Colonic mucosa (tissue), 4 donors: ENCODE measurements around the gene TFB2M. TPM values are rescaled to one million over a fixed set of nuclear protein-coding genes. Genes with fewer than 3 reads are reported as not detected.

Source experiments
- DNase-seq: peaks from one replicate; pipeline ENCODE4 v3.0.0-alpha.2; 2020
- H3K27ac ChIP-seq: fragments of 200-600 bp; one replicate; pipeline ENCODE4 v1.8.0; 2021
- H3K27me3 ChIP-seq: fragments of 200-600 bp; one replicate; pipeline ENCODE4 v1.8.0; 2021
- H3K36me3 ChIP-seq: fragments of 200-600 bp; one replicate; pipeline ENCODE4 v1.8.0; 2021
- H3K4me1 ChIP-seq: fragments of 200-600 bp; one replicate; pipeline ENCODE4 v1.8.0; 2021; ENCODE audit warnings: mild to moderate bottlenecking
- H3K4me3 ChIP-seq: fragments of 200-600 bp; one replicate; pipeline ENCODE4 v1.8.0; 2021
- H3K9ac ChIP-seq, 2 donors: one replicate each; pipeline ENCODE4 v1.7.0; 2013; ENCODE audit warnings: control low read depth in 2 of 2, low read depth in 2 of 2, low read length in 2 of 2
- H3K9me3 ChIP-seq: fragments of 200-600 bp; one replicate; pipeline ENCODE4 v1.8.0; 2021
- intact Hi-C: fragments of 100-400 bp; cut with DNase I; formaldehyde crosslinking; loops from one replicate; pipeline ENCODE4 v1.14.1; 2022
- total RNA-seq, 2 donors: library from RNA; stranded (reverse); fragmentation: NEBNext Ultra II Directional in 1 of 2; extraction: Animal tissue kit (Norgen Biotek cat#: 25700) in 1 of 2; gene quantifications; one replicate each; pipeline ENCODE4 v1.2.1, GENCODE V29; 2021
- TF ChIP-seq, protein P1 (sequence below): fragments of 200-600 bp; IDR thresholded peaks from one replicate; pipeline ENCODE4 v1.8.0; 2022; ENCODE audit warnings: antibody characterized with exemption, mild to moderate bottlenecking
- donor health status: healthy.
- donor health status: DM: no; HTN: no; CAD: no.
- donor health status: DM: no; HTN: no; CAD: no.

Gene TFB2M
- total RNA-seq, 2 donors from 2014 or later = 11.3 to 14.0 TPM

DNA sequence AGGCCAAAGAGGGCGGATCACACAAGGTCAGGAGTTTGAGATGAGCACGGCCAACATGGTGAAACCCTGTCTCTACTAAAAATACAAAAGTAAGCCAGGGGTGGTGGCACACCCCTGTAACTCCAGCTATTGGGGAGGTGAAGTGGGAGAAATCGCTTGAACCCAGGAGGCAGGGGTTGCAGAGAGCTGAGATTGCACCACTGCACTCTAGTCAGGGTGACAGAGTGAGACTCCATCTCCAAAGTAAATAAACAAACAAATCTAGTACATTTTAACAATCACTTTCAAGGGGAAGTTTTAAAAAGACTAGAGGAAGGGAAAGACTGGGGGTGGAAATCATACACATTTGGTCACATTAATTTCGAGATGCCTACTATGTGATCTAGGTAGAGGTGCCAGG, 6.8 kb downstream of the TFB2M start:
- H3K4me1 ChIP-seq = no peaks in the 10 kb centered on the region
- no peaks in the 10 kb centered on the region for H3K9me3 ChIP-seq
- H3K27ac ChIP-seq = no peak overlapping the region
- TF ChIP-seq, protein P1, sequence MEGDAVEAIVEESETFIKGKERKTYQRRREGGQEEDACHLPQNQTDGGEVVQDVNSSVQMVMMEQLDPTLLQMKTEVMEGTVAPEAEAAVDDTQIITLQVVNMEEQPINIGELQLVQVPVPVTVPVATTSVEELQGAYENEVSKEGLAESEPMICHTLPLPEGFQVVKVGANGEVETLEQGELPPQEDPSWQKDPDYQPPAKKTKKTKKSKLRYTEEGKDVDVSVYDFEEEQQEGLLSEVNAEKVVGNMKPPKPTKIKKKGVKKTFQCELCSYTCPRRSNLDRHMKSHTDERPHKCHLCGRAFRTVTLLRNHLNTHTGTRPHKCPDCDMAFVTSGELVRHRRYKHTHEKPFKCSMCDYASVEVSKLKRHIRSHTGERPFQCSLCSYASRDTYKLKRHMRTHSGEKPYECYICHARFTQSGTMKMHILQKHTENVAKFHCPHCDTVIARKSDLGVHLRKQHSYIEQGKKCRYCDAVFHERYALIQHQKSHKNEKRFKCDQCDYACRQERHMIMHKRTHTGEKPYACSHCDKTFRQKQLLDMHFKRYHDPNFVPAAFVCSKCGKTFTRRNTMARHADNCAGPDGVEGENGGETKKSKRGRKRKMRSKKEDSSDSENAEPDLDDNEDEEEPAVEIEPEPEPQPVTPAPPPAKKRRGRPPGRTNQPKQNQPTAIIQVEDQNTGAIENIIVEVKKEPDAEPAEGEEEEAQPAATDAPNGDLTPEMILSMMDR = no peak
- no peaks in the 10 kb centered on the region for H3K36me3 ChIP-seq
- H3K4me3 ChIP-seq = no peak overlapping the region
- intact Hi-C loops = no loop called here
- DNase-seq = no peak
- no peak overlapping the region for H3K9ac ChIP-seq
- H3K27me3 ChIP-seq = no peaks in the 10 kb centered on the region

DNA sequence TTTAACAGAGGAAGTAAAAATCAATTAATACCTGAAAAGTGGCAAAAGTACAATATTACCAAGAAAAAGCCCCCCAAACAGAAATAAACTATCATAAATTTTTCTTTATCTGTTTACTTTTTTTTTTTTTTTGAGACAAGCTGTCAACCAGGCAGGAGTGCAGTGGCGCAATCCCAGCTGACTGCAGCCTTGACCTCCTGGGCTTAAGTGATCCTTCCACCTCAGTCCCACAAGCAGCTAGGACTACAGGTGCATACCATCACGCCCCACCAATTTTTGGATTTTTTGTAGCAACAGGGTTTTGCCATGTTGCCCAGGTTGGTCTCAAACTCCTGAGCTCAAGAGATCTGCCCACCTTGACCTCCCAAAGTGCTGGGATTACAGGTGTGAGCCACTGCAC, 8.0 kb downstream of the TFB2M start:
- Histone ChIP-seq H3K4me3 (no peak overlapping the region), H3K9me3 (no peaks in the 10 kb centered on the region), H3K9ac (no peak overlapping the region), H3K36me3 (no peaks in the 10 kb centered on the region), H3K27me3 (no peaks in the 10 kb centered on the region), H3K4me1 (no peaks in the 10 kb centered on the region), H3K27ac (no peak overlapping the region)
- no peak for DNase-seq
- TF ChIP-seq, protein P1 = no peak
- intact Hi-C loops = no loop called here

DNA sequence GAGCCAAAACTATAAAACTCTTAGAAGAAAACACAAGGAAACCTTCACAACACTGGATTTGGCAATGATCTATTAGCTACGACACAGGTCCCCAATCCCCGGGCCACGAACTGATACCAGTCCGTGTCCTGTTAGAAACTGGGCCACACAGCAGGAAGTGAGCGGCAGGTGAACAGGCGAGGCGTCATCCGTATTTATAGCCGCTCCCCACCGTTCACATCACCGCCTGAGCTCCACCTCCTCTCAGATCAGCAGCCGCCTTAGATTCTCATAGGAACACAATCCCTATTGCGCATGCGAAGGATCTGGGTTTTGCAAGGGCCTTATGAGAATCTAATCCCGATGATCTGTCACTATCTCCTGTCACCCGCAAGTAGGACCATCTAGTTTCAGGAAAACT, 11.9 kb downstream of the TFB2M start:
- intact Hi-C loops = no loop called here
- Histone ChIP-seq H3K4me3 (no peak overlapping the region), H3K9ac (no peak overlapping the region), H3K36me3 (no peaks in the 10 kb centered on the region), H3K9me3 (no peaks in the 10 kb centered on the region), H3K27ac (no peak overlapping the region), H3K27me3 (no peaks in the 10 kb centered on the region), H3K4me1 (no peaks in the 10 kb centered on the region)
- TF ChIP-seq, protein P1 = no peak
- no peak for DNase-seq

DNA sequence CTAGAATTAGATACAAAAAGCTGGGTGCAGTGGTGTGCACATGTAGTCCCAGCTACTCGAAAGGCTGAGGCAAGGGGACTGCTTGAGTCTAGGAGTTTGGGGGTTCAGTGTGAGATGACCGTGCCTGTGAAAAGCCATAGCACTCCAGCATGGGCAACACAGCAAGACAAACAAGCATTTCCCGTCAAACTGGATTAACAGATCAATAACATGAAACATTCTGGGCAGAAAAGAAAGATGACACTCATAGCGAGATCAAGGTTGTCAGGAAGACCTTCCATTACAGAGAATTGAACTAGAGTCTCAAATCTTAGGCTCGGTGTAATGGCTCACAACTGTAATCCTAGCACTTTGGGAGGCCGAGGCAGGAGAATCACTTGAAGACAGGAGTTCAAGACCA, 14.0 kb downstream of the TFB2M start:
- intact Hi-C loops = no loop called here
- no peaks in the 10 kb centered on the region for H3K4me1 ChIP-seq
- H3K36me3 ChIP-seq = no peaks in the 10 kb centered on the region

DNA sequence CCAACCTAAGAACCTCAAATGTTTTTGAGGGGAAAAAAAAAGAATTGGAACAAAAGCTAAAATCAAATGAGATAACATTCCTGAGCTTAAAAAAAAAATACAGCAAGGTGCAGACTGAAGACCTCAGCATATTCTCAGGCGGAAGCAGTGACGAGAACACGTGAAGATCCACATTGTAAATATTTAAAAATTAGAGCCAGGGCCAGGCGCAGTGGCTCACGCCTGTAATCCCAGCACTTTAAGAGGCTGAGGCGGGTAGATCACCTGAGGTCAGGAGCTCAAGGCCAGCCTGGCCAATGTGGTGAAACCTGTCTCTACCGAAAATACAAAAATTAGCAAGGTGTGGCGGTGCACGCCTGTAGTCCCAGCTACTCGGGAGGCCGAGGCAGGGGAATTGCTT, 15.7 kb downstream of the TFB2M start:
- TF ChIP-seq, protein P1 = no peak
- H3K27me3 ChIP-seq = no peaks in the 10 kb centered on the region
- no peaks in the 10 kb centered on the region for H3K4me1 ChIP-seq
- DNase-seq = no peak
- no peak overlapping the region for H3K4me3 ChIP-seq
- intact Hi-C loops = no loop called here
- H3K36me3 ChIP-seq = no peaks in the 10 kb centered on the region
- H3K27ac ChIP-seq = no peak overlapping the region
- no peaks in the 10 kb centered on the region for H3K9me3 ChIP-seq
- no peak overlapping the region for H3K9ac ChIP-seq

More for the DNA sequence above, 14.0 kb downstream of the TFB2M start:
- no peaks in the 10 kb centered on the region for H3K9me3 ChIP-seq
- H3K9ac ChIP-seq = no peak overlapping the region
- H3K27me3 ChIP-seq = no peaks in the 10 kb centered on the region
- no peak overlapping the region for H3K27ac ChIP-seq
- TF ChIP-seq, protein P1 = no peak
- DNase-seq = no peak
- no peak overlapping the region for H3K4me3 ChIP-seq

DNA sequence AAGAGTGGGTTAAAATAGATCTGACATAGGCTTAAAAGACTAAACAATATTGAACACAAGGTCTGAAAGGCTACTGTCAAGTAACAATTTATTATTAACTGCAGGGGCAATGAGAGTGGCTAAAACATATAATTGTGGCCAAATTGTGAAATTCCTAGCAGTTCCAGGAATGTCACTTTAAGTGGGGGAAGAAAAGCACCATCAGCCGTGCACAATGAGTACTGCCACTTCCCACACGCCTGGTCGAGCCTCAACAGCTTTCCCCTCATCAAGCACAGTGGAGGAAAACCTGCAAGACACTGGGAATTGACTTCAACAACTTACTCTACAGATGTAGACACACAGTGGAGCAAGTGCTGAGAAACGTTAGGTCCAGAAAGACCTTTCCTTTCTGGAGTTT, 16.4 kb downstream of the TFB2M start:
- TF ChIP-seq, protein P1 = no peak
- Histone ChIP-seq H3K36me3 (no peaks in the 10 kb centered on the region), H3K27ac (no peak overlapping the region), H3K9me3 (no peaks in the 10 kb centered on the region), H3K27me3 (no peaks in the 10 kb centered on the region), H3K4me3 (no peak overlapping the region), H3K4me1 (no peaks in the 10 kb centered on the region), H3K9ac (no peak overlapping the region)
- intact Hi-C loops = no loop called here
- DNase-seq = no peak
